Liver (tissue), 3 donors: Measurements from ENCODE around the gene PFKFB4.

Experiments used
- CTCF ChIP-seq: fragments of 150-350 bp; IDR thresholded peaks from 2 replicates; pipeline ENCODE4 v1.5.1; 2017; ENCODE audit warnings: improper control_type of control experiment, low read depth, low read length; ENCODE audit not compliant: missing input control
- FOXA1 ChIP-seq: IDR thresholded peaks from 2 replicates; pipeline ENCODE4 v1.6.1; 2016; ENCODE audit warnings: antibody characterized with exemption
- RAD21 ChIP-seq, 2 donors: IDR thresholded peaks; 2 replicates each; pipeline ENCODE4 v1.6.1; 2016; ENCODE audit warnings: antibody characterized with exemption in 2 of 2, mild to moderate bottlenecking in 2 of 2
- RXRA ChIP-seq, 2 donors: IDR thresholded peaks; 2 replicates each; pipeline ENCODE4 v1.6.1; 2017 to 2018; ENCODE audit warnings: antibody characterized with exemption in 2 of 2, mild to moderate bottlenecking in 1 of 2
- donor health status: healthy.
- donor health status: healthy.

GRCh38 chr3:48470286-48470685 lies 86.3 kb downstream of the PFKFB4 start:
- TF ChIP-seq CTCF (no peak), RAD21 (IDR thresholded peaks at IDR 0.05) (peak in 1 of 2 donors; percentile 37), FOXA1 (no peak), RXRA (IDR thresholded peaks at IDR 0.05) (peak; percentile 90 to 94)
